Tibial nerve (tissue), 4 donors: Measurements from ENCODE around the gene DENND5B.

ENCODE experiments used
- EP300 ChIP-seq, 2 donors: sonication (generic); formaldehyde crosslinking; IDR thresholded peaks; one replicate each; pipeline ENCODE4 v1.6.1; 2017; ENCODE audit warnings: antibody characterized with exemption in 2 of 2, mild to moderate bottlenecking in 1 of 2
- POLR2A ChIP-seq, 2 donors: fragments of 450-650 bp; IDR thresholded peaks; one replicate each; pipeline ENCODE4 v1.6.1; 2017; ENCODE audit warnings: antibody characterized with exemption in 2 of 2, mild to moderate bottlenecking in 2 of 2, moderate library complexity in 2 of 2
- TF ChIP-seq, protein P1 (sequence below), 5 experiments: fragments of 200-600 bp in 3 of 5; fragments of 450-650 bp in 2 of 5; sonication (generic) in 3 of 5; IDR thresholded peaks; one replicate each; pipeline ENCODE4 v1.5.1; 2016 to 2019; ENCODE audit warnings: antibody characterized with exemption in 5 of 5, mild to moderate bottlenecking in 3 of 5, moderate library complexity in 2 of 5

DNA sequence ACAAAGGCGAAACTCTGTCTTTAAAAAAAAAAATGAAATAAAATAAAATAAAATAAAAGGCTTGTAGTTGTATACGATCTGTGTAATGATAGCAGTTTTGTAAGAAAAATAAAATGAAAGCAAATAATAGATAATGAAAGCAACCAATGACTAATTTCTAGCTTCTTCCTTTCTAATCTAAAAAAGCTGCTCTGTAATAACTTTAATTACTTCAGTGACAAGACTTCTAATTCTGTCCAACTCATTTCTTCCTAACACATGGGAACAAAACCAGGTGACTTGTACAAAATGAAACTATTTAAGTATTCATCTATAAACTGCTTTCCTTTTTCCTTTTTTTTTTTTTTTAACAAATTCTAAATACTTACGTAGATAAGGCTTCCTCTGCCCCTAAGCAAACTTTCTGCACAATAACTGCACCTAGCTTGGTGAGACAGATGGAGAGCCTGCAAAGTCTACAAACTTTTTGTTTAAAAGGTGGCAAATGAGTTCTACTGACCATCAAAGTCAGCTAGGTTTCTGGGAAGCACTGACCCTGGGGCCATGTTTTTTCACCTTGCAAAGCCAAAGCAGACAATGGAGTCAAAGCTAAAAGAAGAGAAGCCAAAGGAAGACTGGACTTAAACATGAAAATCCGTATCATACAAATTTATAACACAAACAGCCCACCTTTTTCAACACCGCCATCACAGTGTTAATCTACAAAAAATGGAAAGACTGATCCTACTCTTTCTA, 28.2 kb downstream of the DENND5B start:
- TF ChIP-seq, protein P1, sequence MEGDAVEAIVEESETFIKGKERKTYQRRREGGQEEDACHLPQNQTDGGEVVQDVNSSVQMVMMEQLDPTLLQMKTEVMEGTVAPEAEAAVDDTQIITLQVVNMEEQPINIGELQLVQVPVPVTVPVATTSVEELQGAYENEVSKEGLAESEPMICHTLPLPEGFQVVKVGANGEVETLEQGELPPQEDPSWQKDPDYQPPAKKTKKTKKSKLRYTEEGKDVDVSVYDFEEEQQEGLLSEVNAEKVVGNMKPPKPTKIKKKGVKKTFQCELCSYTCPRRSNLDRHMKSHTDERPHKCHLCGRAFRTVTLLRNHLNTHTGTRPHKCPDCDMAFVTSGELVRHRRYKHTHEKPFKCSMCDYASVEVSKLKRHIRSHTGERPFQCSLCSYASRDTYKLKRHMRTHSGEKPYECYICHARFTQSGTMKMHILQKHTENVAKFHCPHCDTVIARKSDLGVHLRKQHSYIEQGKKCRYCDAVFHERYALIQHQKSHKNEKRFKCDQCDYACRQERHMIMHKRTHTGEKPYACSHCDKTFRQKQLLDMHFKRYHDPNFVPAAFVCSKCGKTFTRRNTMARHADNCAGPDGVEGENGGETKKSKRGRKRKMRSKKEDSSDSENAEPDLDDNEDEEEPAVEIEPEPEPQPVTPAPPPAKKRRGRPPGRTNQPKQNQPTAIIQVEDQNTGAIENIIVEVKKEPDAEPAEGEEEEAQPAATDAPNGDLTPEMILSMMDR (IDR thresholded peaks at IDR 0.05), result no peak
- TF ChIP-seq EP300 (IDR thresholded peaks at IDR 0.05), result no peak
- no peak for TF ChIP-seq POLR2A (IDR thresholded peaks at IDR 0.05)
